Measurements from ENCODE around the gene ST3GAL2.

The ST3GAL2 gene

DNA sequence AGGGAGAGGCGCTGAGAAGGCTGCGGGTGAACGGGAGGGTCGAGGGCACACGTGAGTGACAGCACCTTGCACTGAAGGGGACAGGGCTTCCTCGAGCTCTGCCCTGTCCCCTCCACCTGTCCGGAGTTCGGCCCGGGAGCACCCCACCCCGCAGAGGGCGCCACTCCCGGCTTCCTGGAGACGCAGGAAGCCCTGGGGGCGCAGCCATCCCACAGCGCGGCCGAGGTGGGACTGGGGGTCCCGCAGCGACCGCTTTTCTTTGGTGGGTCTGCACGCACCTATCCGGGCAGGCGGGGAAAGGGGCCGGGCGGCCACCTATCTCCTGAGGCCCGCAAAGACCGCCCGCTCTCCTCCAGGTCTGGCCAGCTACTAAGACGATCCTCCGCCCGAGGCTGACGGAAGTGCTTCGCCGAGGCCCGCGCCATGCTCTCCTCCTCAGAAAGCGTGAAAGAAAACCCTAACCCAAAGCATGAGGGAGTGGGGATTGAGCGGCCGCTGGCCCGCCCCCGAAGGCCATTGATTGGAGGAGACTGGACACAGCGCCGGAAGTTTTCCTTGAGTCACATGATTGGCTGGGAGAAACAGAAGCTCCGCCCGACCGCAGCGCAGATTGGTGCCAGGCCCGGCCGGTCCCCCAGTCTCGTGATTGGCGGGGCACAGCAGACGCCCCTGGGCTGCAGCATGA, 57.8 kb downstream of the ST3GAL2 start:
- DNase-seq: peak; percentile 97

DNA sequence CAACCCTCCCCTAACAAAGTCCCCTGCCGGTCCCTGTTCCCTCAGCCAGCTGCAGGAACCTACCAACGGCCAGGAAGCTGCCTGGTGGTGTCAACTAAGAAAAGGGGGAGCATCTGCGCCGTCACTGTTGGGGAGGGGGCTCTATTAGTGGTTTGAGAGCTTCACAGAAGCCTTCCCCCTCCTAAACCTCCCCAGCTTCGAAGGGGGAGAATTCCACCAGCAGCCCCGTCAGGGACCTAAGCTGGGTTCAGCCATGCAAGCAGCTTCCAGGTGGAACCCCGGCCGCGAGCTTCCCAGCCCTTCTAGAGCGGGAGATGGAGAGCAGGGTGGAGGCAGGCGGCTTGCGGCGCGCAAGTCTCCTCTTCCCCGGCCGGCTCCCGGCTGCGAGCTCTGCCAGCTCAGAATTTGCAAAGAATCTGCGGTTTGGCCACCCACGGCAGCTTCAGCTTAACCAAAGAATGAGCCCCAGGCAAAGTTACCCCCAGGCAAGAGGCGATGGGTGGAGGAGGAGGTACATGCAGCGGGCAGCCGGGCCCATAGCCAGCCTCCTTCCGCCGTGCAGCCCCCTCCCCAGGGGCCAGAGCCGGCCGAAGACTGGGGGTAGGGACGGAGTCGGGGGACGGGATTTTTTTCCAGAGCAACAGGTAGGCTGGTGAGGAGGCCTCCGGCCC, 58.5 kb downstream of the ST3GAL2 start:
- peak; percentile 71 for DNase-seq

DNA sequence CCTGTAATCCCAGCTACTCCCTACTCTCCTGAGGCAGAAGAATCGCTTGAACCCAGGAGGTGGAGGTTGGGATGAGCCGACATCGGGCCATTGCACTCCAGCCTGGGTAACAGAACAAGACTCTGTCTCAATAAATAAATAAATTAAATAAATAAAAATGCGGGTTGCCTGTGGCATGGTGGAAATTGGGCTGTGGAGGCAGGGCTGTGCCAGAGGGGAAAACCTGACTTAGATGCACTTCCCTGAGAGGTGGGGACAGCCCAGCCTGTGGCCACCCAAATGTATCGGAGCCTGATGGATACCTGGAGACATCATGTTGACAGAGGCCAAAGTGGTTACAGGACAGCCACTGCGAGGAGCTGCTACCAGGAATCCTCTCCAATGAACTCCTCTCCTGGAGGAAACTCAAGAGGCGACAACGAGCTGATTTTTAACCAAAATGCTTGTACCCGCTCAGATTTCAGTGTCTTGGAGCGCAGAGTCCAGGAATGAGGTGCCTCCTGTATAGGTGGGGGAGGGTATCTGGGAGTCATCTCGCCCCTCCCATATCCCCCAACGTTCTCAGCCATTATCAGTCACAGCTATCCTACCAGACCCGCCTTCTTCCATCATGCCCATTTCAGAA, 59.9 kb downstream of the ST3GAL2 start:
- DNase-seq: no peak

DNA sequence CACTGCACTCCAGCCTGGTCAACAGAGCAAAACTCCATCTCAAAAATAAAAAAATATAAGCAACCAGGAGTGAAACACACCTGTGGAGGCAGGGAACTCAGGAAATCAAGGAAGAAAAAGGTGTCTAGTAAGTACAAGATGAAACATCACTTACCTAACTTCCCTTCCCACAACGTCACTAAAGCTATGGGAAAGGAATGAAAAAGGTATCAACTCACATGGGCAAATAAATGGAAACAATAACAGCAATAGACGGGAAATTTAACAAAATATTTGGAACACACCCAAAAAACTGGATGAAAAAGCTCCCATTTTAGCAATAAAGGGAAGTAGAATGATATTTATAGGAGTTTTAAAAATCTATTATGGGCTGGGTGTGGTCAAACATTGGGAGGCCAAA, 61.1 kb downstream of the ST3GAL2 start:
- no peak for DNase-seq

DNA sequence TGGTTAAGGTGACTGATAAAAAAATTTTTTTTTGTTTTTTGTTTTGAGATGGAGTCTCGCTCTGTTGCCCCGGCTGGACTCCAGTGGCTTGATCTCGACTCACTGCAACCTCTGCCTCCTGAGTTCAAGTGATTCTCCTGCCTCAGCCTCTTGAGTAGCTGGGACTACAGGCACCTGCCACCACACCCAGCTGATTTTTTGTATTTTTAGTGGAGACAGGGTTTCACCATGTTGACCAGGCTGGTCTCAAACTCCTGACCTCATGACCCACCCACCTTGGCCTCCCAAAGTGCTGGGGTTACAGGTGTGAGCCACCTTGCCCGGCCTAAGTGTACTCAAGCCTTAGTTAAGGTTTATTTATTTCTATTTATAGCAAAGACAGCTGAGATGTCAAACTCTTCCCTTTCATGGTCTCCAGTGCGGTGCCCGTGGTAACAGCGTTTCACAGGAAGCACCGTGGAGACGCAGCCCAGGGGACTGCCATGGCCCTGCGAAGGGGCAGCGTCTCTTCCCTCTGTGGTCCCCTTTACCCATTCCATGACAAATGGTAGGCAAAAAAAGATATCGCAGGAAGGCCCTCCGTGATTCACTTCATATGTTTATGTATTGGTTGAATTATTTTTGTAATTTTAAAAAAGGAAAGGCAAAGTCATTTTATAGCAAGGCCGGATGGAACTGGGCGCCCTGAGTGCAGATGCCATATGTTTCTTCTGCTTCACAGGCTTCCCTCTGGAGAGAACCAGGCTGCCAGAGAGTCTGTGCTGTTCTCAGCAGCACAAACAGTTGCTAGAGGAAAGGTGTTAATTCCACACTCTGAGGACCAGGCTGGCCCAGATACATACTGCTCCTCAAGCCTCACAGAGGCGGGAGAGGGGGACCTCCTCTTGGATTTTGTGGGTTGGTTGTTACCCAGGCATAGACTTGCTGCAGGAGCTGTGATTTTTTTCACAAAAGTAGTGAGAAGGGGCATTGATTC, 63.0 kb downstream of the ST3GAL2 start:
- peak; percentile 5 for DNase-seq

DNA sequence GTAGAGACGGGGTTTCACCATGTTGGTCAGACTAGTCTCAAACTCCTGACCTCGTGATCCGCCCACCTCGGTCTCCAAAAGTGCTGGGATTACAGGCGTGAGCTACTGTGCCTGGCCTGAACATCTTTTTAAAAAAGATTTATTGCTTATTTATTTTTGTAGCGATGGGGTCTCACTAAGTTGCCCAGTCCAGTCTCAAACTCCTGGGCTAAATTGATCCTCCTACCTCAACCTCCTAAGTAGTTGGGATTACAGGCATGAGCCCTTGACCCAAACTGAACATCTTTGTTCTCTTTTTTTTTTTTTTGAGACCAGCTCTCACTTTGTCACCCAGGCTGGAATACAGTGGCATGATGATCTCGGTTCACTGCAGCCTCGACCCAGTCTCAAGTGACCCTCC, 64.7 kb downstream of the ST3GAL2 start:
- no peak for DNase-seq

DNA sequence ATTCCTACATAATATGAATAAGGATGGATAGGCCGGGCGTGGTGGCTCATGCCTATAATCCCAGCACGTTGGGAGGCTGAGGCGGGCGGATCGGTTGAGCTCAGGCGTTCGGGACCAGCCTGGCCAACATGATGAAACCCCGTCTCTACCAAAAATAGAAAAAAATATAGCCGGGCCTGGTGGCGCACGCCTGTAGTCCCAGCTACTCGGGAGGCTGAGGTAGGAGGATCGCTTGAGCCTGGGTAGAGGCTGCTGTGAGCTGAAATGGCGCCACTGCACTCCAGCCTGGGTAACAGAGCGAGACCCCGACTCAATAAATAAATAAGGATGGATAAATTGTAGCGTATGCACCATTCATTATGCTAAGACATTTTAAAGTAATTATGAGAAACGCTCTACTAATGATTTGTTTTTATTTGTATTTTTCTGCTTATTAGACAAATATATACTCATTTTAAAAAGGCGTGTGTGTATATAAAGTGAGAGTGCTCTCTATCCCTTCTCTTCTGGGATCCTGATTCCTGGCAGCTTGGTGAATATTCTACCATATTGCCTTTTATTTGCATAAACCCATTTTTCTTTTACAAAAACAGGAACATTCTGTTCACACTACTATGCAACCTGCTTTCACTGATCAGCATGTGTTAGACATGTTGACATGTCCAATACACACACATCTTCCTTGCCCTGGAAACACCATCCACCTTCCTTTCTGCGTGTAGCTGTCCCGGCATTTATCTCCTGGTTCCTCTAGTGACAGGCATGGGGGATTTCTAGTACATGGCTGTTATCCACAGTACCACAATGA, 65.8 kb downstream of the ST3GAL2 start:
- no peak for DNase-seq

DNA sequence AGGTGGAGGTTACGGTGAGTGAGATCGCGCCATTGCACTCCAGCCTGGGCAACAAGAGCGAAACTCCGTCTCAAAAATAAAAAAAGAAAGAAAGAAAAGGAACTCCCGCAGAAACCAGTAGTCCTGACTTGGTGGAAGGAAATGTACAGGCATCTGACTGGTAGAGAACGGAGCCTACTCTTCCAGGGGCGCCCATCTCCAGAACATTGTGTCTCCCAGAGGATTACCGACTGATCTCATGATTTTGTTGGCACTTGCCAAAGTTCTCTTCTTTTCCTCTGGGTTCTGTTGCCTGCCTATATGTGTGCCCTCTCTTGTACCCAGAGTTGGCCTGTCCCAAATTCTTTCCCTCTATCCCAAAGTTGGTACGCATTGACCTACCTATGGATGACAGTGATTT, 68.0 kb downstream of the ST3GAL2 start:
- DNase-seq: no peak

DNA sequence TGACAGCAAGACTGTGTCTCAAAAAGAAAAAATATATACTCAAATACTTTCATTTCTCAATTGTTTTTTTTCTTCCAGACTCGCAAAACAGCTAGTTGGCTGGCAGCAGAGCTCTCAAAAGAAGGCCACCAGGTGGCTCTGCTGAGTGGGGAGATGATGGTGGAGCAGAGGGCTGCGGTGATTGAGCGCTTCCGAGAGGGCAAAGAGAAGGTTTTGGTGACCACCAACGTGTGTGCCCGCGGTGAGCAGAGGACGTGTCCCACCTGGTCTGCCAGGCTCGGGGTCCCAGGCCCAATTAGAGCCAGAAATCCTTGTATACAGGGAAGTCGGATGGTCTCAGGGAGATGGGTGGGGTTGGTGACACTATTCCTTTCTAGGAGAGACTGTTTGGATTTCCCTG, 68.8 kb downstream of the ST3GAL2 start:
- DNase-seq: peak; percentile 23

DNA sequence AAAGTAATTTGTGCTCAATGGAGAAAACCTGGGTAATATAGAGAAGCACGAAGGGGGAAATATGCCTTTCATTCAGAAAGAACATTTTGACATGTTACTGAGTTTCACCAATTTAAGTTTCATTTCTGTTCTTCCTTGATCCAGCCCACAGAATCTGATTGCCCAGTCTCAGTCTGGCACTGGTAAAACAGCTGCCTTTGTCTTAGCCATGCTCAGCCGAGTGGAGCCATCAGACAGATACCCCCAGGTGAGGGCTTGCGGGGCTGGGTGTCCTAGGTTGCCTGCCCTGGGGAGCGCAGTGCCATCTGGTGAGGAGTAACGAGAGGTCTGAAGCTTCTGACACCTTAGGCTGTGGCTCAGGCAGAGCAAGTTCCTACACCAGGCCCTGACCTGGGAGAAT, 74.5 kb downstream of the ST3GAL2 start:
- no peak for DNase-seq

DNA sequence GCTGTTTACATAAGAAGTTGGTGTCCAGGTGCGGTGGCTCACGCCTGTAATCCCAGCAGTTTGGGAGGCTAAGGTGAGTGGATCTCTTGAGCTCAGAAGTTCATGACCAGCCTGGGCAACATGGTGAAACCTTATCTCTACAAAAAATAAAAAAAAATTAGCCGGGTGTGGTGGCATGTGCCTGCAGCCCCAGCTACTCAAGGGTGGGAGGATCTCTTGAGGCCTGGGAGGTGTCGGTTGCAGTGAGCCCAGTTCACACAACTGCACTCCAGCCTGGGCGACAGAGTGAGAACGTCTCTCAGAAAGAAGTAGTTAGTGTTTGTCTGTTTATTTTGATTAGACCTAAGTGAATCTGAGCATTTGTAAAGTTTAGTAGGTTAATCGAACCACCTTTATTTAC, 79.3 kb downstream of the ST3GAL2 start:
- no peak for DNase-seq

DNA sequence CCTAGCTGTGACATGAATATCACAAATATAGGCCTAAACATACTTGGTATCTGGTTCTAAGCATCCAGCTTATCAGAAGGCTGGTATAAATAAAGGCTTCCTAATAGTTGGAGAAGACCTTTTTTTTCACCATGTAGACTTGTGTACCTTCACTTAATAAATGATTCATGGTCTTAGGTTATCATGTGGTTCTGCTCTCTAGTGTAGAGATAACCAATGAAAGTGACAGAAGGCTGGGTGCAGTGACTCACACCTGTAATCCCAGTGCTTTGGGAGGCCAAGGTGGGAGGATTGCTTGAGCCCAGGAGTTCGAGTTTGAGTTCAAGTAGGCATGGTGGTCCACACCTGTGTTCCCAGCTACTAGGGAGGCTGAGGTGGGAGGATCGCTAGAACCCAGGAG, 89.1 kb downstream of the ST3GAL2 start:
- peak; percentile 5 for DNase-seq

DNA sequence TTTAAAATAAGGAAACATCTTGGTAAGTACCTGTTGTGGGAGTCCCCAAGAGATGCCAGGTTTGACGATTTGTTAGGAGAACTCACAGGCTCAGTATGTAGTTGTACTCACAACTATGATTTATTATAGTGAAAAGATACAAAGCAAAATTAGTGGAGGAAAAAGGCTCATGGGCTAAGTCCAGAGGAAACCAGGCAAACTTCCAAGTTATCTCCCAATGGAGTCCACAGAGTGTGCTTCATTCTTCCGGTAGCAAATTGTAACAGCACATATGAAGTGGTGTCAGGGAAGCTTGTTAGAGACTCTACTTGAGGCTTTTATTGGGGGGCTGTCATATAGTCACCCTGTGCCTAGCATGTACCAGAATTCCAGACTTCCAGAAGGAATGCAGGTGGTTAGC, 89.9 kb downstream of the ST3GAL2 start:
- no peak for DNase-seq

DNA sequence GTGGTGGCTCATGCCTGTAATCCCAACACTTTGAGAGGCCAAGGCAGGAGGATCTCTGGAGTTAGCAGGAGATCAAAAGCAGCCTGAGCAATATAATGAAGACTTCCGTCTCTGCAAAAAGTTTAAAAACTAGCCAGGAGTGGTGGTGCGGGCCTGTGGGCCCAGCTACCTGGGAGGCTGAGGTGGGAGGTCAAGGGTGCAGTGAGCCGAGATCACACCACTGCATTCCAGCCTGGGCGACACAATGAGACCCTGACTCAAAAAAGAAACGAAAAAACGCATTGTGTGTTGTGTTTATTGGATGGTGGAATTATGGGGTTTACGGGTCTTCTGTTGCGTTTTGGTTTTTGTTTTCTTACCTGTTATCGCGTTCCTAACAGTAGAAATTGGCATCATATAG, 93.1 kb downstream of the ST3GAL2 start:
- DNase-seq: no peak

DNA sequence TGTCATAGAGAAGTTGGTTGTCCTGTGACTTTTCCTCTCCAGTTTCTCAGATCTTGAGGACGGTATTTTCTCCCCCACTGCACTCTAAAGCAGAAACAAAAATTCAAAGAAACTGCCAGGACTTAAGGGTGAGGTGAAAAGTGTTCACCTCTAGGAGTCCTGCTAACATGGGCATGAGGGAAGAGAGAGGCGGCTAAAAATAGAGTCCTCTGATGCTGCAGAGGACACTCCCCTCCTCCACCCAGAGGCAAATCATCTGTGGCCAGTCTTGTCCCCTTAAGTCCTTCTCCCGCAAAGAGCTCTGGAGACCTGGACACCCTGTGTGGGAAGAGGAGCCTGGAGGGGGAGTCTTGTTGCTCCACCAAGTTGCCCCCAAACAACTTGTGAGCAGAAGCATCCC, 96.9 kb downstream of the ST3GAL2 start:
- no peak for DNase-seq

DNA sequence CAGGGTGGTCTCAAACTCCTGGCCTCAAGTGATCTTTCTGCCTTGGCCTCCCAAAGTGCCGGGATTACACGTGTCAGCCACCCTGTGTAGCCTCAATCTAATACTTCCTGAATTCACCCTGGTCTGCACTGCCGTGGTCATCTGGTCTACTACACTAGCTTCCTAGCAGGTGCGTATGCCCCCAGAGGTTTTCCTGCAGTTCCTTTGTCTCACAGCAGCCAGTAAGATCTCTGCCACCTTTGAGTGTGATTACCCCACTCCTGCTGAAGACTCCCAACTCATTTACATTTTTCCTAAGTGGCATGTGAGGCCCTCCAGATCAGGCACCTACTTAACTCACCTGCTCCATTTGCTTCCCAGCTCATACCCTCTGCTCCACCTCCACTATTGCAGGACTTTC, 97.3 kb downstream of the ST3GAL2 start:
- DNase-seq: peak; percentile 9

DNA sequence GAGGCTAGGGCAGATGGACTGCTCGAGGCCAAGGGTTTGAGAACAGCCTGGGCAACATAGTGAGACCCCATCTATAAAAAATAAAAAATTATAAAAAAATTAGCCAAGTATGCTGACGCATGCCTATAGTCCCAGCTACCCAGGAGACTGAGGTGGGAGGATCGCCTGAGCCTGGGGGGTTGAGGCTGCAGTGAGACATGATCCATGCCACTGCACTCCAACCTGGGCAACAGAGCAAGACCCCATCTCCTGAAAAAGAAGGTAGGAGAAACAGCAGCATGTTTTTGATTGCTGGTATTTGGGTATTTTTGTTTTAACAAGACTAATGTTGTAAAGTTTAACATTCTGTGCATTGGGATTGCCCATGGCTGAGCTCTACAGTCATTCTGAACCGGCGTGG, 101.1 kb downstream of the ST3GAL2 start:
- no peak for DNase-seq

DNA sequence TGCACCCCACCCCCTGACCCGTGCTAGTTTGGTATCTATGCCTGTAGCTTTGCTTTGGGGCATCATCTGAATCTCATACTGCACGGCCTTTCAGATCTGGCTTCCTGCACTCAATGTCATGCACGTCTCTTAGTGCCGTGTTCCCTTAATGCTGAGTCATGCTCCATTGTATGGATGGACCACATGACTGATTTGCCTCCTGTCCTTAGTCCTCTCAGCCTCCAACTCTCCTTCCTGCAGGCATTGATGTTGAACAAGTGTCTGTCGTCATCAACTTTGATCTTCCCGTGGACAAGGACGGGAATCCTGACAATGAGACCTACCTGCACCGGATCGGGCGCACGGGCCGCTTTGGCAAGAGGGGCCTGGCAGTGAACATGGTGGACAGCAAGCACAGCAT, 106.2 kb downstream of the ST3GAL2 start:
- DNase-seq: peak; percentile 93

DNA sequence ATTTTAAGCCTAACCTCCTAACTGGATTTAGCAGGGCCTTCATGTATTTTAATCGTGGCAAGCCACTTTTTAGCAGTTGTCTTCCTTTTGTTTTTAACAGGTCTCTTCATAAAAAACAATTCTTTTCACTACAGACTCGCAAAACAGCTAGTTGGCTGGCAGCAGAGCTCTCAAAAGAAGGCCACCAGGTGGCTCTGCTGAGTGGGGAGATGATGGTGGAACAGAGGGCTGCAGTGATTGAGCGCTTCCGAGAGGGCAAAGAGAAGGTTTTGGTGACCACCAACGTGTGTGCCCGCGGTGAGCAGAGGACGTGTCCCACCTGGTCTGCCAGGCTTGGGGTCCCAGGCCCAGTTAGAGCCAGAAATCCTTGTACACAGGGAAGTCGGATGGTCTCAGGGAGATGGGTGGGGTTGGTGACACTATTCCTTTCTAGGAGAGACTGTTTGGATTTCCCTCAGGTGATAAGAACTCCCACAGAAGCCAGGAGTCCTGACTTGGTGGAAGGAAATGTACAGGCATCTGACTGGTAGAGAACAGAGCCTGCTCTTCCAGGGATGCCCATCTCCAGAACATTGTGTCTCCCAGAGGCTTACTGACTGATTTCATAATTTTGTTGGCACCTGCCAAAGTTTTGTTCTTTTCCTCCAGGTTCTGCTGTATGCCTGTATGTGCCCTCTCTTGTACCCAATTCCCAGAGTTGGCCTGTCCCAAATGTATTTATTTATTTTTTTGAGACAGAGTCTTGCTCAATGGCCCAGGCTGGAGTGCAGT, 107.1 kb downstream of the ST3GAL2 start:
- DNase-seq: peak; percentile 53

DNA sequence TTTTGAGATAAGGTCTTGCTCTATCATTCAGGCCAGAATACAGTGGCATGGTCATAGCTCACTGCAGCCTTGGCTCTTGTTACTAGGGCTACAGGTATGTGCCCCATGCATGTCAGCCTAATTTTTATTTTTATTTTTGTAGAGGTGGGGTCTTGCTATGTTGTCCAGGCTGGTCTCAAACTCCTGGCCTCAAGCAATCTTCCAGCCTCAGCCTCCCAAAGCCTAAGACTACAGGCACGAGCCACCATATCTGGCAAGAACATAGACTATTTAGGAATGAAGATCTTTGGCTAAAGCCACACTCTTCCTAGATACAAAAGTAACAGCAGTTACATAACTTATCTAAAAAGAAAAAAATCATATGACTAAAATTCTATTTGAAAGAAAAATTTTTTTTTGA, 107.8 kb downstream of the ST3GAL2 start:
- no peak for DNase-seq

Data from DMS53 (cell line).